H1 (cell line): ENCODE data around the gene GSTA2. TPM values are rescaled to one million over a fixed set of nuclear protein-coding genes. Genes with fewer than 3 reads are reported as not detected.

ENCODE experiments used
- CTCF ChIA-PET: fragments of 300-600 bp; sonication (Branson Sonifier 250); formaldehyde crosslinking; loops from one replicate; lab custom pipeline; 2021; ENCODE audit not compliant: partially characterized antibody; lab: Charles Lee
- POLR2A ChIA-PET: fragments of 300-600 bp; sonication (Branson Sonifier 250); formaldehyde crosslinking; loops from one replicate; lab custom pipeline; 2021; ENCODE audit warnings: inconsistent platforms; ENCODE audit not compliant: partially characterized antibody; lab: Charles Lee
- DNase-seq, 2 experiments: peaks; one replicate each; pipeline versions ENCODE4 v3.0.0 to v3.0.0-alpha.2; 2010 to 2022; ENCODE audit warnings: low spot score in 2 of 2, low read depth in 1 of 2, mixed read lengths in 1 of 2
- FAIRE-seq: peaks from 2 replicates; lab custom pipeline; 2011; peaks lifted over from hg19 to GRCh38; lab: Jason Lieb, UNC
- H2AFZ ChIP-seq: 2 replicates; pipeline ENCODE4 v1.8.1; 2012; ENCODE audit warnings: low read length, inconsistent platforms
- H2AK5ac ChIP-seq: 2 replicates; pipeline ENCODE4 v1.6.1; 2013; ENCODE audit warnings: low read depth, low read length
- H2BK120ac ChIP-seq: replicated peaks from 2 replicates; pipeline ENCODE3; 2013; ENCODE audit warnings: low read depth, low read length, inconsistent platforms
- H2BK12ac ChIP-seq: 2 replicates; pipeline ENCODE4 v1.6.1; 2013; ENCODE audit warnings: low read depth, low read length
- H2BK15ac ChIP-seq: 2 replicates; pipeline ENCODE4 v1.6.1; 2013; ENCODE audit warnings: low read length
- H2BK20ac ChIP-seq: 2 replicates; pipeline ENCODE4 v1.6.1; 2013; ENCODE audit warnings: low read length
- H2BK5ac ChIP-seq: 2 replicates; pipeline ENCODE4 v1.6.1; 2013; ENCODE audit warnings: low read depth, low read length
- H3K14ac ChIP-seq: 2 replicates; pipeline ENCODE4 v1.6.1; 2013; ENCODE audit warnings: inconsistent platforms; ENCODE audit not compliant: insufficient read length
- H3K18ac ChIP-seq: 2 replicates; pipeline ENCODE4 v1.6.1; 2013; ENCODE audit warnings: low read length; ENCODE audit errors: extremely low read depth
- H3K23ac ChIP-seq: 2 replicates; pipeline ENCODE4 v1.6.1; 2013; ENCODE audit warnings: inconsistent platforms; ENCODE audit not compliant: insufficient read length
- H3K23me2 ChIP-seq: 2 replicates; pipeline ENCODE4 v1.6.1; 2013; ENCODE audit warnings: low read depth, low read length
- H3K27ac ChIP-seq: 2 replicates; pipeline ENCODE4 v1.6.1; 2011; ENCODE audit warnings: low read depth, low read length, inconsistent platforms
- H3K27me3 ChIP-seq, 4 experiments: replicated peaks in 1 of 4; 1 replicate in 1 of 4; 2 replicates in 3 of 4; pipeline versions ENCODE4 v1.6.1 to v1.8.1; 2011 to 2013; ENCODE audit warnings: low read length in 3 of 4, mild to moderate bottlenecking in 3 of 4, inconsistent platforms in 2 of 4, mixed read lengths in 2 of 4, moderate library complexity in 1 of 4; ENCODE audit not compliant: control insufficient read depth in 3 of 4, insufficient read depth in 3 of 4; ENCODE audit errors: extremely low read depth in 1 of 4
- H3K36me3 ChIP-seq, 4 experiments: 2 replicates each; pipeline versions ENCODE4 v1.6.1 to v1.8.1; 2011 to 2013; ENCODE audit warnings: mild to moderate bottlenecking in 4 of 4, low read length in 3 of 4, moderate library complexity in 2 of 4, control low read depth in 1 of 4, inconsistent platforms in 1 of 4; ENCODE audit not compliant: insufficient read depth in 4 of 4, control insufficient read depth in 2 of 4
- H3K4ac ChIP-seq: replicated peaks from 2 replicates; pipeline ENCODE3; 2013; ENCODE audit warnings: low read length, low read depth, mixed read lengths, inconsistent platforms; ENCODE audit not compliant: insufficient read length
- H3K4me1 ChIP-seq, 4 experiments: replicated peaks in 1 of 4; 1 replicate in 1 of 4; 2 replicates in 3 of 4; pipeline versions ENCODE4 v1.6.1 to v1.8.1; 2011 to 2013; ENCODE audit warnings: low read length in 3 of 4, inconsistent platforms in 2 of 4, mixed read lengths in 1 of 4; ENCODE audit not compliant: insufficient read depth in 4 of 4, control insufficient read depth in 3 of 4
- H3K4me2 ChIP-seq, 2 experiments: 2 replicates each; pipeline versions ENCODE4 v1.6.1 to v1.8.1; 2011 to 2013; ENCODE audit warnings: low read depth in 2 of 2, low read length in 2 of 2, control low read depth in 1 of 2, inconsistent platforms in 1 of 2, mild to moderate bottlenecking in 1 of 2; ENCODE audit not compliant: insufficient read depth in 1 of 2
- H3K4me3 ChIP-seq, 4 experiments: fragments of 200-600, 300-600 bp in 1 of 4; sonication (generic), shearing (Covaris generic), sonication (Bioruptor Twin) in 1 of 4; 2 replicates each; pipeline versions ENCODE4 v1.5.1 to v1.8.1; 2011 to 2016; ENCODE audit warnings: low read length in 4 of 4, low read depth in 3 of 4, control low read depth in 2 of 4, inconsistent platforms in 2 of 4, mild to moderate bottlenecking in 2 of 4, mixed read lengths in 1 of 4, moderate library complexity in 1 of 4; ENCODE audit not compliant: insufficient read depth in 2 of 4; ENCODE audit errors: extremely low read depth in 1 of 4
- H3K56ac ChIP-seq: replicated peaks from 2 replicates; pipeline ENCODE3; 2013; ENCODE audit warnings: low read depth, mild to moderate bottlenecking, mixed read lengths, low read length, inconsistent platforms; ENCODE audit not compliant: insufficient read length
- H3K79me1 ChIP-seq: 2 replicates; pipeline ENCODE4 v1.6.1; 2013; ENCODE audit warnings: low read depth, low read length, control low read depth
- H3K79me2 ChIP-seq, 2 experiments: 2 replicates each; pipeline versions ENCODE4 v1.6.1 to v1.8.1; 2012 to 2013; ENCODE audit warnings: low read length in 2 of 2, mild to moderate bottlenecking in 2 of 2, inconsistent platforms in 1 of 2; ENCODE audit not compliant: insufficient read depth in 2 of 2, control insufficient read depth in 1 of 2
- H3K9ac ChIP-seq, 4 experiments: replicated peaks in 1 of 4; 1 replicate in 1 of 4; 2 replicates in 3 of 4; pipeline versions ENCODE4 v1.6.1 to v1.8.1; 2011 to 2013; ENCODE audit warnings: low read depth in 3 of 4, low read length in 3 of 4, control low read depth in 2 of 4, mild to moderate bottlenecking in 2 of 4, moderate library complexity in 2 of 4, inconsistent platforms in 1 of 4; ENCODE audit errors: extremely low read depth in 1 of 4
- H3K9me3 ChIP-seq, 2 experiments: 2 replicates each; pipeline versions ENCODE4 v1.6.1 to v1.8.1; 2012 to 2013; ENCODE audit warnings: mild to moderate bottlenecking in 2 of 2, moderate library complexity in 2 of 2, control low read depth in 1 of 2, inconsistent platforms in 1 of 2, low read depth in 1 of 2, low read length in 1 of 2, mixed read lengths in 1 of 2; ENCODE audit not compliant: insufficient read depth in 2 of 2
- H4K20me1 ChIP-seq, 2 experiments: replicated peaks in 1 of 2; 2 replicates each; pipeline versions ENCODE3 to v1.8.1; 2011 to 2013; ENCODE audit warnings: inconsistent platforms in 2 of 2, low read length in 2 of 2, mild to moderate bottlenecking in 1 of 2; ENCODE audit not compliant: insufficient read depth in 2 of 2, control insufficient read depth in 1 of 2
- H4K5ac ChIP-seq: 2 replicates; pipeline ENCODE4 v1.6.1; 2013; ENCODE audit warnings: low read length, low read depth, mixed read lengths, inconsistent platforms; ENCODE audit not compliant: insufficient read length
- H4K8ac ChIP-seq: 2 replicates; pipeline ENCODE4 v1.8.0; 2013; ENCODE audit warnings: mild to moderate bottlenecking, moderate library complexity, low read length, inconsistent platforms; ENCODE audit not compliant: insufficient read depth; ENCODE audit errors: extremely low read depth
- H4K91ac ChIP-seq: replicated peaks from 2 replicates; pipeline ENCODE3; 2013; ENCODE audit warnings: low read length, mixed read lengths, inconsistent platforms; ENCODE audit not compliant: insufficient read length
- CHD1 ChIP-seq: IDR thresholded peaks from 2 replicates; pipeline ENCODE4 v1.6.1; 2012; ENCODE audit warnings: low read depth, low read length, improper control_type of control experiment
- whole genome bisulfite sequencing, 2 experiments: shearing (Covaris generic) in 1 of 2; methylation state at CpG; one replicate each; pipeline versions ENCODE4 v1.1.6 to v1.1.7; 2013 to 2015; ENCODE audit warnings: low lambda C conversion rate in 2 of 2, mixed read lengths in 2 of 2, inconsistent platforms in 1 of 2, low coverage in 1 of 2, missing lambda C conversion rate in 1 of 2; ENCODE audit not compliant: insufficient replicate concordance in 2 of 2, insufficient coverage in 1 of 2, insufficient read length in 1 of 2; ENCODE audit errors: extremely low coverage in 1 of 2, missing lambda C conversion rate in 1 of 2; 5-methylcytosine and 5-hydroxymethylcytosine counted together
- polyA plus RNA-seq, 7 experiments: library from polyadenylated mRNA; depleted of rRNA in 3 of 7; stranded (reverse) in 5 of 7; unstranded in 2 of 7; fragments of >200 nt in 5 of 7; fragments of 200-250 nt in 2 of 7; gene quantifications; 1 replicate in 5 of 7; 2 replicates in 1 of 7; 4 replicates in 1 of 7; pipeline versions ENCODE4 v1.2.1 to v1.2.3, GENCODE V29; 2011 to 2013; ENCODE audit warnings: missing spikeins in 2 of 7, mixed read lengths in 2 of 7
- total RNA-seq: library from RNA; stranded (reverse); fragmentation: NEBNext Ultra II Directional; extraction: Animal tissue kit (Norgen Biotek cat#: 25700); gene quantifications from 2 replicates; pipeline ENCODE4 v1.2.1, GENCODE V29; 2021

The GSTA2 gene
- total and polyA plus RNA-seq, 2 of the 8 experiments (the other 6 are each of a cell fraction or from before 2014, with no cell fraction given), result 0.05 TPM; not detected in 1

GRCh38 chr6:52727908-52728307 lies 35.4 kb downstream of the GSTA2 start:
- no peak overlapping the region for H2AK5ac ChIP-seq
- H2BK5ac ChIP-seq, result no peak overlapping the region
- no peaks in the 10 kb centered on the region for H3K79me1 ChIP-seq
- H2BK20ac ChIP-seq, result no peak overlapping the region
- H3K14ac ChIP-seq, result no peak overlapping the region
- H3K27me3 ChIP-seq, result no peaks in the 10 kb centered on the region
- WGBS, 2 experiments, result 86% methylated on average over 2 of the region's 2 CpGs; no CpG with 5 or more reads in 1 of the 2 experiments
- no peak overlapping the region for H4K5ac ChIP-seq
- no peaks in the 10 kb centered on the region for H3K79me2 ChIP-seq
- no peak overlapping the region for H3K4me3 ChIP-seq
- H3K4me2 ChIP-seq, result no peak overlapping the region
- H3K9ac ChIP-seq, result no peak overlapping the region
- ChIA-PET CTCF (interaction anchor here (0.5 to 1.7 kb wide), 3 partner anchors 17 to 192 kb away, joined by 3 to 5 read pairs (median 3); partner anchors contain the start of gene GSTA2), POLR2A (no interaction called here)
- no peaks in the 10 kb centered on the region for H3K23me2 ChIP-seq
- FAIRE-seq (no peak), DNase-seq (no peak)
- no peak overlapping the region for H2BK12ac ChIP-seq
- H3K23ac ChIP-seq, result no peak overlapping the region
- no peak overlapping the region for H3K18ac ChIP-seq
- H3K4me1 ChIP-seq, result peaks cover 0 to 2% (median 1%) of the 10 kb centered on the region in 4 experiments; a peak in 2 of 7 replicates
- no peak overlapping the region for H3K56ac ChIP-seq
- H4K20me1 ChIP-seq, result no peaks in the 10 kb centered on the region
- no peaks in the 10 kb centered on the region for H3K36me3 ChIP-seq
- H2BK120ac ChIP-seq, result no peak overlapping the region
- H2BK15ac ChIP-seq, result no peak overlapping the region
- H4K8ac ChIP-seq, result no peak overlapping the region
- no peak overlapping the region for H3K4ac ChIP-seq
- H4K91ac ChIP-seq, result no peak overlapping the region
- H3K9me3 ChIP-seq, result no peaks in the 10 kb centered on the region
- H3K27ac ChIP-seq, result no peak overlapping the region
- H2AFZ ChIP-seq, result no peak overlapping the region
- no peak for TF ChIP-seq CHD1
